HG03520 (cell line): ENCODE results near the gene GLDC.
"Not testable (repeated sequence)": the region's sequence is repeated elsewhere in the genome, so short reads cannot be mapped to it uniquely, and the experiment has no call there.

Experiments
- ATAC-seq: cut with Tn5 transposase; IDR thresholded peaks from one replicate; pipeline ENCODE4 v1.9.1; 2021; ENCODE audit warnings: mild to moderate bottlenecking, moderate library complexity; ENCODE audit not compliant: unreplicated experiment

Gene GLDC

DNA sequence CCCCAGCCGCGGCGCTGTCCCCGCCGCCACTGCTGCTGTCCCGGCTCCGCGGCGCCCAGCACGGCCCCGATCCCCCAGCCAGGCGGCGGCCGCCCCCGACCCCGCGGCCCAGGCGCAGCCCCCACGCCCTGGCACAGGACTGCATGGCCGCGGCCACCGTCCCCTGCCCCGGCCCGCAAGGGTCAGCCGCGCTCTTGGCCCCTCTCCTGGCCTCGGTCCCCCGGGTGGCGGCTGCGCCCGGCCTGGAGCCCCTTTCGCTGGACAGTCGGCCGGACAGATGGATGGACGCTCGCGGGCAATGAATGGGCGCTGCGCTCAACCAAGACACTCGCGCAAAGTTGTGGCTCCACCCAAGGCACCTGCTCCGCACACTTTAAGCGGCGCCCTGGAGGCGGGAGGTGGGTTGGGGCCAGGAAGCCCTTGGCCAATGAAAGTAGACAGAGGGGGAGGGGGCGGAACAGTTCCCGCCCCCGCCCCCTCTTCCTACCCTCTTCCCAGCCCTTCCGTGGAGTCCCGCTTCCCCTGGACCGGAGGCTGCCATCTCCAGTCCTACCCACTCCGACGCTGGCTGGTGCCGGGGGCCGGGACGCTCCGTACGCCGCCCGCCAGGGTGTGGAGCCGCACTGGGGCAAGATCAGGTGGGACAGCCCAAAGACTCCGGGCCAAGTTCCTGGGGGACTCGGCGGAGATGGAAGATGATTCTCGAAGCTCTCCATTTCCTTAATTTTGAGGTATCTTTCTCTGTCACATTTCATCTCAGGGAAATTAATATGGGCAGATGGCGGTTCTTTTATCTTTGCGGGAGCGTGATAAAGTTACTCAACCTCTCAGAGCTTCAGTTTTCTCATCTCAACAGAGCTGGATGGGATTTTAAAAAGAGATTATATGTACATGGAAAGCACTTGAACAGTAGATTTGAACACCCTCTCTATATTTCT lies at the start of gene GLDC:
Gene GLDC (minus strand): TSS at position 375 of the 938 bp plus-strand sequence. CDS start 230 bp downstream, at position 145.
- peak; percentile 77 for ATAC-seq

GRCh38 chr9:6692881-6693361 lies 47.4 kb upstream of the GLDC start:
- no peak for ATAC-seq

DNA sequence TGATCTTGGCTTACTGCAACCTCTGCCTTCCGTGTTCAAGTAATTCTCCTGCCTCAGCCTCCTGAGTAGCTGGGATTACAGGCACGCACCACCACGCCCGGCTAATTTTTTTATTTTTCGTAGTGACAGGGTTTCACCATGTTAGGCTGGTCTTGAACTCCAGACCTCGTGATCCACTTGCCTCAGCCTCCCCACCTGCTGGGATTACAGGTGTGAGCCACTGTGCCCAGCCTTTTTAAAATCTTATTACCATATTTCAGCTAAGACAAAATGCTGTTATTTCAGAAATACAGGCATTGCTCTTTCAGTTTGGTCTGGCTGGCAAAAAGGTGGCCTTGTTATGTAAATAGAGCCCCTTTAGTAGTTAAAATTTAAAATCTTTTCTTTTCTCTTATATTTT lies 46.9 kb upstream of the GLDC start:
- no peak for ATAC-seq

DNA sequence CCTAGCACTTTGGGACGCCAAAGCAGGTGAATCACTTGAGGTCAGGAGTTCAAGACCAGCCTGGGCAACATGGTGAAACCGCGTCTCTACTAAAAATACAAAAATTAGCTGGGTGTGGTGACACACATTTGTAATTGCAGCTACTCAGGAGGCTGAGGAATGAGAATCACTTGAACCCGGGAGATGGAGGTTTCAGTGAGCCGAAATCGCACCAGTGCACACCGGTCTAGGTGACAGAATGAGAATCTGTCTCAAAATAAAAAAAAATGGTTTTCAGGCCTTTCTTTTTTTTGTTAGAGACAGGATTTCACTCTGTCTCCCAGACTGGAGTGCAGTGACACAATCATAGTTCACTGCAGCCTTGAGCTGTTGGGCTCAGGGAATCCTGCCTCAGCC lies 45.1 kb upstream of the GLDC start:
- ATAC-seq: not testable (repeated sequence)

DNA sequence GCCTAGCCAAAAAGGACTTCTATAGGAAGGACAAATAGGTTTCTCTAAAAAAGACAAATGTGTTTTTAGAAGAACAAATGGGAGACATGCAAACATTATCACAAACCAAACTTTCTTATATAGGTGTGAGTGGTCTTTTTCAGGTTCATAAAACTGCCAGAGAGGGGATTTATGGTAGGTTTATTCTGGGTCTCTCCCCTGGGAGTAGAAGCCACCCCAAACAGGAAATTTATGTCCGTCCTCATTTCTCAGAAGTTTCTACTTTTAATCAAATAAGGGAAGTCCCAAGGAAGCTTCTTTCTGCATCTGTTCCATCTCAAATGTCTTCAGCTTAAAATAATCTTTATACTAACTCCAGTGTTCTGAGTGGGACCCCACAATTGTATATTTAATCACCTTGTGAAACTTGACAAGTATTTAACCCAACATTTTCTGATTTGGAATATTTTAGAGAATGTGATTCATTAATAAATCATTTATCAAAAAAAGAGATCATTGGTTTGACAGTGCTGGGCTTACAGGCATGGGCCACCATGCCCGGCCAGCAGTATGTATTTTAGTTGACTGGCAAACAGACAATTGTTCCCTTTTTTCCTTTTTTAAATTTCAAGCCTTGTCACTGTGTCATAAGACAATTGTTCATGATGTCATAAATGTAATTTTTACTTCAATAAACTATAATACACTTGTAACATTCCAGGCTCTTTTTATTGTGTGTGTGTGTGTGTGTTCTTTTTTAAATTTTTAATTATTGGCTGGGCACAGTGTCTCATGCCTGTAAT lies 44.6 kb upstream of the GLDC start:
- ATAC-seq: no peak

GRCh38 chr9:6687180-6687579 lies 41.7 kb upstream of the GLDC start:
- no peak for ATAC-seq

- no peak for ATAC-seq
Observed at GRCh38 chr9:6686396-6686795, 40.9 kb upstream of the GLDC start.

DNA sequence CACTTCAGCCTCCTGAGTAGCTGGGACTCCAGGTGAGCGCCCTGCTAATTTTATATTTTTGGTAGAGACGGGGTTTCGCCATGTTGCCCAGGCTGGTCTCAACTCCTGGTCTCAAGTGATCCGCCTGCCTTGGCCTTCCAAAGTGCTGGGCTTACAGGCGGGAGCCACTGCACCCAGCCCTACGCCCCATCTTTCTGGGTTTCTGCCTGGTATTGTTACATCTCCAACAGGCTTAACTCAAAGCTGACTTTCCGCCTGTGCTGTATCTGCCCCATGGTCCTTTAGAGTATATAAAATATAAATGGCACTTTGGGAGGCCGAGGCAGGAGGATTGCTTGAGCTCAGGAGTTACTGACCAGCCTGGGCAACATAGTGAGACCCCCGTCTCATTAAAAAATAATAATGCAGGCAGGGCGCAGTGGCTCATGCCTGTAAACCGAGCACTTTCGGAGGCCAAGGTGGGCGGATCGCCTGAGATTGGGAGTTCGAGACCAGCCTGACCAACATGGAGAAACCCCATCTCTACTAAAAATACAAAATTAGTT lies 36.5 kb upstream of the GLDC start:
- no peak for ATAC-seq

GRCh38 chr9:6681147-6681956 lies 35.8 kb upstream of the GLDC start:
- peak; percentile 60 for ATAC-seq

GRCh38 chr9:6680797-6681146 lies 35.2 kb upstream of the GLDC start:
- ATAC-seq: peak; percentile 26

- no peak for ATAC-seq
Observed at GRCh38 chr9:6677803-6678202, 32.3 kb upstream of the GLDC start.

GRCh38 chr9:6676254-6676921 lies 30.9 kb upstream of the GLDC start:
- no peak for ATAC-seq

DNA sequence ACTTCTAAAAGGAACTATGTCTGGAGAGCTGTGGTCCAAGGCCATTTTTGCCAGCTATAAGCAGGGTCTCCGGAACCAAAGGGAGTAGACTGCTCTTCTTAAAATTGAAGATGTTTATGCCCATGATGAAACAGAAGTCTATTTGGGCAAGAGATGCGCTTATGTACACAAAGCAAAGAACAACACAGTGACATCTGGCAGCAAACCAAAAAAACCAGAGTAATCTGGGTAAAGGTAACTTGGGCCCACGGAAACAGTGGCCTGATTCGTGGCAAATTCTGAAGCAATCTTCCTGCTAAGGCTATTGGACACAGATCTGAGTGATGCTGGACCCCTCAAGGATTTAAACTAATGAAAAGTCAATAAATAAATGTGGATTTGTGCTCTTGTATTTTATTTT lies 29.7 kb upstream of the GLDC start:
- no peak for ATAC-seq

DNA sequence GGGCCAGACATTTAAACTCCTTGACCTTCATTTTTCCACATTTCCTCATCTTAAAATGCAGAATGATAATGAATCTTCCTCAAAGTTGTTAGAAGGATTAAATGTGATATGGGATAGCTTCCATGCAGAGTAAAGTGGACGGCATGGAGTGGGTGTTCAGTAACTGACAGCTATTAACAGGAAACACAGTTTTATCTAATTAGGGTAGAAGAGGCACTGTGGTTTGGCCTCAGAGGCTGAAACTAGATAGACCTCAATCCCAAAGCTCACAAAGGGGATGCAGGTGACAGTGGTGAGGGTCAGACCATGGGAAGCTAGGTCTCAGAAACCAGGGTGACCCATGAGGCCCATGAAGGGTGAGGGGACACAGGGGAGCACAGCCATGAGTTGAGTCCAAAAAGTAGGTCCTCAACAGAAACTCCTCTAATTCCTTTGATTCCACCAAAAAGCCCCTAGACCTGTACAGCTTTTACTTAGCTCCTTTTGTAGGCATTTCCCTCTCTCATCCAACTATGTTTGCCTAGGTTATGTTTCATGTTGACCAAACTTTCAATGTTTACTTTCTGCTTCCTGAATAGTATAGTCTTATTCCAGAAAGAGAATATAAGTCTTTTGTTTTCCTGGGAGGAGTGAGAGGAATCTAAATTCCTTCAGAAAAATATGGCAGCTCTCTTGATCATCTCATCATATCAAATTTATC lies 27.9 kb upstream of the GLDC start:
- ATAC-seq: no peak

DNA sequence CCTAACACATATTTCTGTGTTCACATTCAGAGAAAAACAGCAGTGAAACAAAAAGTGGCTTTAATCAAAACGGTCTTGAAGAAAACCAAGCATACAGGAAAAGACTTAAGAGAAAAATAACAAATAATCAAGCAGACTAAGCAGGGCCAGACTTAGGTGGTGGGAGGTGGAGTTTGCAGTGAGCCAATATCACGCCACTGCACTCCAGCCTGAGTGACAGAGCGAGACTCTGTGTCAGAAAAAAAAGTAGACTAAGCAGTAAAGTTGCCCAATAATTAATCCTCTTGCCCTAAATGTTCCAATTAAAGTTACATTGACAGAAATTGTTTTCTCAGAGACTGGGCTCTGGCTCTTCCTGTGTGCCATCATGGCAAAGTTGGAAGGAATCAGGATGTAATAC lies 26.6 kb upstream of the GLDC start:
- ATAC-seq: no peak

DNA sequence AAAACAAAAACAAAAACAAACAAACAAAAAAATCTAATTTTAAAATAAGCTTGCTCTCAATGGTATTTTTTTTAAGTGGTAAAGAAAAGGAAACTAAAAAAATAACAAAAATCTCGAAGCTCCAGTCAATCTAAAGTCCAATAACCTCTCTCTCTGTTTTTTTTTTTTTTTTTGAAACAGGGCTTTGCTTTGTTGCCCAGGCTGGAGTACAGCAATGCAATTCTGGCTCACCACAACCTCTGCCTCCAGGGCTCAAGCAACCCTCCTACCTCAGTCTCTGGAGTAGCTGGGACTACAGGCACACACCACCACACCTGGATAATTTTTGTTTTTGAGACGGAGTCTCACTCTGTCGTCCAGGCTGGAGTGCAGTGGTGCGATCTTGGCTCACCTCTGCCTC lies 25.9 kb upstream of the GLDC start:
- no peak for ATAC-seq

- no peak for ATAC-seq
Observed at GRCh38 chr9:6669881-6670280, 24.4 kb upstream of the GLDC start.

DNA sequence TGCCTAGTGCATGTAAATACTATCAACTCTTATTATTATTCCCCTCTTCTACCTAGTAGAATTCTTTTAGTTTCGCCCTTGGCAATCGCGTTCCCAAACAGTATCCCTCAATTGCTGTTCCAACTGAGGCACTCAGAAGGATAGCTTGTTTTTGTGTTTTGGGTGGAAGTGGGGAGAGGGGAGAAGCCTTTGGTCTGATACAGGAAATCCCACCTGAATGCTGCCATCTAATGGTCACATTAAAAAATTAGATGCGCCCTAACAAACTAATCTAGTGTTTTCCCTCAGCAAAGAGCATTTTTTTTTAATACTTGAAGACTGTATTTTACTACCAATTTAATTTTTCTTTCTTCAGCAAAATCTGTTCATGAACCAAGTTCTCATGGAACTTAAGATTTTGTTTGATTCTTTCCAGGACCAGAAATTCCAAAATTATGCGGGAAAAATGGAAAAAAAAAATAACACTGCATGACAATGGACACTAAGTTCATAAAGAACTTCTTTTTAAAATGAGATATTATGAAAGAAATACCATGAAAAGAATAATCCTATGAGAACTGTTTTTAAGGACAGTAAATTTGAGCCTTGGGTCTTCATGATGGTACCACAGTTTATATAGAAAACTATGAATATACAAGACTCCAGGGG lies 22.2 kb upstream of the GLDC start:
- no peak for ATAC-seq

DNA sequence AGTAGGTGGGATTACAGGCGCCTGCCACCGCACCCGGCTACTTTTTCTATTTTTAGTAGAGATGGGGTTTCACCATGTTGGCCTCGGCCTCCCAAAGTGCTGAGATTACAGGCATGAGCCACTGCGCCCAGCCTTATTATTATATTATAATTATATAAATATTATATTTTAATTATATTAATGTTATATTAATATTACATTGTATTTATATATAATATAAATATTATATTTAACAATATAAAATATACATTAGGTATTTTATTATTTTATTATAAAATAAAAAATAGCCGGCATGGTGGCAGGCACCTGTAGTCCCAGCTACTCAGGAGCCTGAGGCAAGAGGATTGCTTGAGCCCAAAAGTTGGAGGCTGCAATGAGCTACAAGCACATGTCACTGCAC lies 21.6 kb upstream of the GLDC start:
- no peak for ATAC-seq
